ENCODE data around the gene SHOC2.

Gene SHOC2

DNA sequence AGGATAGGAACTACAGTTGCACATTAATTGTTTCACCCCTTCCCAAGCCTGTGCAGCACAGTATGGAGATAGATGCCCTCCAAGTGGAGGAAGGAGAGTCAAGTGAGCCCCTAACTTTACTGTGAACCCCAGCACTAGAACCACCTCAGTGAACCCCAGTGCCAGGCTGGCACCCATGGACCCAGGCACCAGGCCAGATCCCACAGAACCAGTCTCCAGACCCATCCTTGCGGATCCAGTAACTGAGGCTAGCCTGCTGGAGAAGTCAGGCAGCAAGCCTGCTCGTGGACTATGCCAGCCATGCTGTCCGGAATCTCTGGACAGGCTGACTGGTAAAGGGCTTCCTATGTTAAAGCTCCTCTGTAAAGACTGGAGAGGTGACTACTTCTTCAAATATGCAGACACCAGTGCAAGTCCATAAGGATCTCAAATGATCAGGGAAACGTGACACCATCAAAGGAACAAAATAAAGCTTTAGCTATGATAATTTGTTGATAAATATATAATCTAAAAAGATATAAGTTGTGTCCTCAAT is 27.7 kb downstream of the SHOC2 start:
- DNase-seq = no peak

DNA sequence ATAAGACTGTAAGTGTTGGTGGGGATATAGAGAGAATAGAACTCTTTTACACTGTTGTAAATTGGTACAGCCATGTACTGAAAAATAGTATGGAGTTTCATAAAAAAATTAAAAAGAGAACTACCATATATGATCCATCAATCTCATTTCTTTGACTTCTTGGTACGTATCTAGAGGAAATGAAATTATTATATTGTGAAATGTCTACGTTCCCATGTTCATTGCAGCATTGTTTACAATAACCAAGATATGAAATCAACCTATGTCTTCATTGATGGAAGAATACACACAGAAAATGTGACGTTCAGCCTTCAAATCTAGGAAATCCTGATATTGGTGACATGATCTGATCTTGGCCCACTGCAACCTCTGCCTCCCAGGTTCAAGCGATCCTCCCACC is 32.0 kb downstream of the SHOC2 start:
- no peak for DNase-seq

DNA sequence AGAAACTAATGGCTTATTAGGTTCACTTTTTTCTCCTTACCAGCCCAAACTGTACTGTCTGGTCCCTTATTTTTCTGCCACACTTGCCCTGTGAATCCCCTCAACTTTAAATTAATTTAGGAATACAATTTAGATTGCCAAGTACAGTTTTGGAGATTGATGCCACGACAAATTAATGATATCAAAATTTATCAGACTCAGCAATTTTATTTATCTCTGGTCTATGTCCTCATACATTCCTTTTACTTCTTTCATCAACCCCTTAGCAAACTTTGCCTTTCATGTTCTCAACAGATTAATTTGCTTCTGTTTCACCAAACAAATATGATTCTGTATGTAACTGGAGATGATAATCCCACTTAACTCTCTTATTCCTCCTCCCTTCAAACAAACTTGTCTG is 38.2 kb downstream of the SHOC2 start:
- DNase-seq = no peak

DNA sequence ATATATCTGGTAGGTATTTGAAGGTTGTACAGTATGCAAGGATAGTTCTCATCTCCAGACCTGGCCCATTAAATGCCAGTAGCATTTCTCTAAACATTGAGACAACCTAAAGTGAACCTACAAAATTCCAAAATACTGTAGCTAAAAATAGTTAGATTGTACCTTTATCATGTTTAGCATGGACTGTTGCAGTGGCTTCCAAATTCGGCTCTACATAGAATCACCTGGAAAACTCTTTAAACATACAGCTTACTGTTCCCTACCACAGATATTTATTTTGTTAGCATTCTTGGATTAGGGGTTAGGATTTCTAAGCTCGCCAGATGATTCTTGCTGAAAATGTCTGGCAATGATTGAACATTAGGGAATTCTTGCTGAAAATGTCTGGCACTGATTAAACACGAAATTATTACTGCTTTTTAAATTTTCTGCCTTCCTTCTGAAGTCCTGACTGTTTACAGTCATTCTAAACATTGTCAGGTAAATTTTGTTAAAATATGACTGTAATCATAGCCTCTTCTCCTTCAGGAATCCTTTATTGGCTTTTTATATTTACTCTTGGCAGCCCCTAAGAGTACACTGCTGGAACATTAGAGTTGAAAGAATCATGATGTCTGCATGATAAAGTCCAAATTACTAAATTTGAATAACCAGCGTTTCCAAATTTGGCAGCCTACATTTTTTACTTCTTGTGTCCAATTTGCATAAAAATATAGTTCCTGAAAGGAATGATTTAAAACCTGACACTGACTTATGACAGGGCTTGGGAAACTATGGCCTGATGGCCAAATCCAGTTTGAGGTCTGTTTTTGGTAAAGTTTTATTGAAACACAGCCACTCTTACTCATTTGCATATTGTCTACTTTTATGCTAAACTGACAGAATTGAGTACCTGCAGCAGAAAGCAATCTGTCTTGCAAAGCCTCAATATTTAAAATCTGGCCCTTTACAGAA is 40.3 kb downstream of the SHOC2 start:
- DNase-seq = no peak

DNA sequence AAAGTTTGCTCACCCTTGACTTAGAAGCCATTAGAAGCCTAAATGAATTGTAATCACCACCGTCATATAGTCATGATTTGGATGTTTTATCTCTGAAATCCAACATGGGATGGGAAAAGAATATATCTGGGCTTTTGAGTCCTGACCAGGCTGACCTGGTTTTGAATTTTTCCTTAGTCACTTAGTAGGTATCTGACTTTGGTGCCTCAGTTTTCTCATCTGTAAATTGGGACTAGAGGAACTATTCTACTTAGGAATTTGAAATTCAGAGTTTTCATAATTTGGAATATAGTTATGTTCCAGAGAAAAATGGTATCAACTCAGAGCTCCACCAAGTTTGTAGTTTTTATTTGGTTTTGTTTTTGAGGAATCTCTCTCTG is 40.9 kb downstream of the SHOC2 start:
- no peak for DNase-seq

DNA sequence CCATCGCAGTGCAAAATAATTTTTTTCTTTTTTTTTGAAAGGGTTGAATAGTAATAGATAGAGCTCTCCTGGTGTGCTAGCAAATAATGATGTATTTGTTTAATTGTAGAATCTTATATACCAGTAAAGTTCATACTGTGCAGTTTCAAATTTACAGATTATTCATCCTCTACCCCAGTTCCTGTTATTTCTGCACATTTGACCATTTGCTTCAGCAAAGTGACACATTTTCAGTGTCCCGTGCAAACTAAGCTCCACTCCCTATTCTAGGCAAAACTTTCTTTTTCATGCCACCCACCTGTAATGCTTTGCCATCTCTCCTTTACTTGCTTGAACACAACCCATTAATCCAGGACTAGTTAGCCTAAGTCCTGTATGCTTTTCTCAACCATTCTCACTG is 43.0 kb downstream of the SHOC2 start:
- no peak for DNase-seq

DNA sequence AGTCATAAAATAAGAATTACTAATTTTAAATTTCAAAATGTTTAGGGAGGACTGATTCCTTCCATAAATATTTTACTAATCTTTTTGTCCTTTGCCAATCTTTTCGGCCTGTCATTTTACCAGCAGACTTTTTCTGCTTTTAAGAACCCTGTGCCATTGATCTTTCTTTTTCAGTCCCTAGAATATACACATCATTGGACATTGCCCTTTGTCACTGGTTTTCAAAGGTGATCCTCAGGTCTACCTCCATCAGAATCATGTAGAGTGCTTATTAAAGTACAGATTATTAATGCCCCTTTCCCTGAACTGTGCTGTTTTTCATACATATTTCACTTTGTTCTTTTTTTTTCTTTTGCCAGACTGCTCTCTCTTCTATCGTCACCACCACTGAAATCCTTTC is 43.8 kb downstream of the SHOC2 start:
- DNase-seq = no peak

DNA sequence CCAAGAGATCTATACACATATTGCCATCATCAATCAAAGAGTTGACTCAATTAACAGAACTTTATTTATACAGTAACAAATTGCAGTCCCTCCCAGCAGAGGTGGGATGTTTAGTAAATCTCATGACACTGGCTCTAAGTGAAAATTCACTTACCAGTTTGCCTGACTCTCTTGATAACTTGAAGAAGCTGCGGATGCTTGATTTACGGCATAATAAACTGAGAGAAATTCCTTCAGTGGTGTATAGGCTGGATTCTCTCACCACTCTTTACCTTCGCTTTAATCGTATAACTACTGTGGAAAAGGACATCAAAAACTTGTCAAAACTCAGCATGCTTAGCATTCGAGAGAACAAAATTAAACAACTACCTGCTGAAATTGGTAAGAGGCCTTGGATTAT is 45.3 kb downstream of the SHOC2 start:
- no peak for DNase-seq

DNA sequence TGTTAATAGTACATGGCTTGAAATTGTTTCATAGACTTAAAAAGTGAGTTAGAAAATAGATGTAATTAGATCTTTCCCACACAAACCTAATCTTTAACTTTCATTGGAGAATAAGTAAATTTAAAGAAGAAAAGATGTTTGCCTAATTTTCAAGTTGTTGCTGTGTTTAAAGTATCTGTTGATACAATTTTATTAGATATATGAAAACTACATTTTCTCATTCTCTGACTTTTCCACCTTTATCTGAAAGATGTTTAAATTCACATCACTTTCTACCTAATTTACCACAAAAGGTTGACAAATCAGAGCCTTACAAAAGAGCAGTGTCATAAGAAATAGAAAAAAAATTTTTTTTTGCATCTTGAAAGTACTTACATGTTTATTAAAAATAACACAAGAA is 45.8 kb downstream of the SHOC2 start:
- DNase-seq = no peak

DNA sequence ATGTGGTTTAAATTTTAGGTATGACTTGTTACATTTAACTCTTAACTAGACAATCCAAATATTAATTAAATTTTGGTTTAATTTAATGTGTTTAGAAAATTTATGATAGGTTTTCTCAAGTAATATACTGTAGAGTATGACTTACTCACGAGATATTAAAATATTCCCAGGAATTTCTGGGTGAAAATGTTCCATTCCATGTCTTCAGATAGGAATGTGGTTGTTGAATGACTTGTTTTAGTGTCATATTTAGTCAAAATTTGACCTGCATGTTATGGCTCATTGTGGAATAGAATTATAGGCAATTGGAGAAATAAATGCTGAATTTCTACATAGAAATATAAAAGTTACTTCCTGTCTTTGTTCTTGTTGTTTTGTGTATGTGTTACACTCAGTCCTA is 46.7 kb downstream of the SHOC2 start:
- DNase-seq = no peak

DNA sequence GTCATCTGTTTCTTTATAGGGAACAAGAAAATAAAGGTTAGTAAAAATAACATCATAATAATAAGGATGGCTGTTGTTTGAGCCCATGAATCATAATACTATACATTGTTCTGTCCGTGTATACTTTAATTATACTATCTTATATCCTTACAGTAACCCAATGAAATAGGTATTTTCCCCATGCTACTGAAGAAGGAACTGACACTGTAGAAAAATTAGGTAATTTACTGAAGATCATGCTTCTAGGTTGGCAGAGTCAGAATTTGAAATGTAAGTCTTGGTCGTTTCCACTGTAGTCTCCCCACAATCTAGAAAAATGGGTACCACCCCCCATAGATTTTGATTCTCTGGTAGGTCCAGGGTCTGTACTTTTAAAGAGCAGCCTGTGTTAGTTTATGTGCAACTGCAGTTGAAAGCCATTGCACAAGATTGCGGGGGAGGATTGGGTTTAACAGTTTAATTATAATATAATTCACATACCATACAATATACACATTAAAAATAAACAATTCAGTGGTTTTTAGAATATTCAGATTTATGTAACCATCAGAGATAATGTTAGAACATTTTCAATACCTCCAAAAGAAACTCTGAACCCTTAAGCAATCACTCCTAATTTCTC is 47.7 kb downstream of the SHOC2 start:
- no peak for DNase-seq

DNA sequence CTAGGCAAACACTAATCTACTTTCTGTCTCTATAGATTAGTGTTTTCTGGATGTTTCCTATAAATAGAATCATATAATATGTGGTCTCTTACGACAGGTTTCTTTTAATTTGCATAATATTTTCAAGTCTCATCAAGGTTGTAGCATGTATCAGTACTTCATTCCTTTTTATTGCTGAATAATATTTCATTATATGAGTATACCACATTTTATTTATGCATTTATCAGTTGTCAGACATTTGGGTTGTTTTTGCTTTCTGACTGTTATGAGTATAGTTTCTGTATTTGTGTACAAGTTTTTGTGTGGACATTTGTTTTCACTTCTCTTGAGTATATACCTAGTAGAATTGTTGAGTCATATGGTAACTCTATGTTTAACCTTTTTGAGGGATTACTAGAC is 48.2 kb downstream of the SHOC2 start:
- DNase-seq = no peak

DNA sequence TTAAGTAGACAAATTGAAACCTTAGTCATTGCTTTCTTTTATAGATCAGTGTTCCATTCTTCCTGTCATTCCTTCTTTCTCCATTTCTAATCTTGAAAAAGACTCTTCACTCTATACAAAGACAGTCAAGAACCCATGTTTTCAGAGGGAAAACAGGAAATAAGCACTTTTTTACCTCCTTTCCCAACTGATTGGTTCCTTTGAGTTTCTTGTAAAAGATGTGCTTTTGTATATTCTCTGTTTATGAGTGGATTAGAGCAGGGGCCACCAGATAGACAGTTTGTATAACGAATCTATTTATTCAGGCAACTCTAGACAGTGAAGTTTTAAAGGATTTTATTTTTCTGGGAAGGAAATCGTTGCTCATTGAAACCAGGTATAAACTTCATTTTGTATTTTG is 49.8 kb downstream of the SHOC2 start:
- DNase-seq = no peak

DNA sequence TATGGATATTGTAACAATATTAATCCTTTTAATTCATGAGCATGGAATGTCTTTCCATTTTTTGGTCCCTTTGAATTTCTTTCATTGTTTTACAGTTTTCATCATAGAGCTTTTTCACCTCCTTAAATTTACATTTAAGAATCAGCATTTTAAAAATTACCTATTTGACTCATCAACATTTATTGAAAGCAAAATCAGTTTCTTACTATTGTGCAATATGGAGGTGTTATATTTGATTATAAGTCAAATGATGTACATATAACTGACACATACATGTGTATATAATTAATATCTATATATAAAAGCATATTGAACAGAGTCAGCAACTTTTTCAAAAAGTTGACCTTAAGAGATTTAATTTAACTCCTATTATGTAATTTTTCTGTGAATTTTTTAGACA is 52.2 kb downstream of the SHOC2 start:
- DNase-seq = no peak

DNA sequence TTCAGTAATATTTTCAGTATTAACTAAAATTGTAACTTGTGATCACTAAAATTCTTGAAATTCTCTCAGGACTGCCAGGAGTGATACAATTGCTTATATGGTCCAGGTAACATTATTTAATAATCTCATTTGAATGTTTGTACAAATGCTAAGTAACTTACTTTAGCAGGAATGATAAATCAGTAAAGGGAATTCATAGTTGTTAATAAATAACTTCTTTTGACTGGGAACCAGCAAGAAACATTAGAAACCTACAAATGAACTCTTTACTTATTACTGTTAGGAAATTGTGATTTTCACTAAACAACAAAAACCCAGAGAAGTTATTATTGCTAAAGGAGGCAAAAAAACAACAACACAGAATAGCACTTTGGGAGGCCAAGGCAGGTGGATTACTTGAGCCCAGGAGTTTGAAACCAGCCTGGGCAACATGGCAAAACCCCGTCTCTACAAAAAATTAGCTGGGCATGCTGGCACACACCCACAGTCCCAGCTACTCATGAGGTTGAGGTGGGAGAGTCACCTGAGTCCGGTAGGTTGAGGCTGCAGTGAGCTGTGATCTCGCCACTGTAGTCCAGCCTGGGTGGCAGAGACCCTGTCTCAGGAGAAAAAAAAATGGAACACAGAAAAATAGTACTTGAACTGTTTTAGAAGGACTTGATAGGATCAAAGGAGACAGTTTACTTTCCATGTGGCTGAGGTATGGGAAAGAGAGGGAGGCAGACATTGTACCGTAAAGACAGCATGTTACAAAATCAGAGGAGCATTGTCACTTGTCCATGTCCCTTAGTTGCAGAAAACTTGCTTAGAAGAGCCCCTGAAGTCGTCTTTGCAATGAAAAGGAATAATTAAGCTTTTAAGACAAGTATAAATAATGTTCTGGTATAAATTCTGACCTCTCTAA is 53.1 kb downstream of the SHOC2 start:
- no peak for DNase-seq

DNA sequence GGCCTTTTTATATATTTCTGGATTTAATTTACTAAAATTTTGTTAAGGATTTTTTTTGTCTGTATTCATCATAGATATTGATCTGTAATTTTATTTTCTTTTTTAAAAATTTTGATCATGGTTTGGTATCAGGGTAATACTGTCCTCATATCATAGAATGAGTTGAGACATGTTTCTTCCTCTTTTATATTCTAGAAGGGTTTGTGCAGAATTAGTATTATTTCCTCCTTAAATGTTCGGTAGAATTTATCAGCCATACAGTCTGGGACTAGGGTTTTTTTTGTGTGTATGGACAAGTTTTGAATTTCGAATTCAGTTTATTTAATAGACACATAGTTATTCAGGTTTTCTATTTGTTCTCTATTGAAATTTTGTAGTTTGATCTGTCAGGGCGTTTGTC is 54.0 kb downstream of the SHOC2 start:
- DNase-seq = no peak

DNA sequence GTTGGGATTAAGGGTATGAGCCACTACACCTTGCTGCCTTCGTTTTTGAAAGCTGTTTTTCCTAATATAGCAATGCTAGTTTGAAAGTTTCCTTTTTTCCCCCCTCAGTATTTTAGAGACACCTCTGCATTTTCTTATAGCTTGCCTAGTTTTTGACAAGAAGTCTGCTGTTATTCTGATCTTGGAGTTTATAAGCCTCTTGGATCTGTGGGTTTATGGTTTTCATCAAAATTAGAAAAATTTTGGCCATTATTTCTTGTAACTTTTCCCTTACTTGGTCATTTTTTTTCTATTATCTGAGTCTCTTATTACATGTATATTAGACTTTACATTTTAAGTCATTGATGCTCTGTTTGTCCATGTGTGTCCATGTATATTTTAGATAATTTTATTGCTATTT is 57.2 kb downstream of the SHOC2 start:
- no peak for DNase-seq

DNA sequence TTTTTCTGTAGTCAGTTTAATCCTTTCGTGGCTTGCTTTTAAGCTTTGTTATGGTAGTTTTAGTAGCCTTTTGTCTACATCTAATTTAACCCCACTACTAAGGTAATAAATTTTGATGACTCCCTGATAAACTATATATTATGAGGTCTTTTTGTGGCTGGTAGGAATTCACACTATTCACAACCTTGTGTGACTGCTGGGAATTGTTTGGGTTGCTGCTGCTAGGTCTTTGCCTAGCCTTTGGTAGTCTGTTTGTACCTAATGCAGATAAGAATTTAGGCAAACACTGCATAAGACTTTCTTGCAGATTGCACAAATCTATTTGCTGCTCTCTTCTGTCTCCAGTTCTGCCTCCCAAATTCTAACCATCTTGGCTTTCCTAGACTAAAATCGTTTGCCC is 58.3 kb downstream of the SHOC2 start:
- DNase-seq = no peak

DNA sequence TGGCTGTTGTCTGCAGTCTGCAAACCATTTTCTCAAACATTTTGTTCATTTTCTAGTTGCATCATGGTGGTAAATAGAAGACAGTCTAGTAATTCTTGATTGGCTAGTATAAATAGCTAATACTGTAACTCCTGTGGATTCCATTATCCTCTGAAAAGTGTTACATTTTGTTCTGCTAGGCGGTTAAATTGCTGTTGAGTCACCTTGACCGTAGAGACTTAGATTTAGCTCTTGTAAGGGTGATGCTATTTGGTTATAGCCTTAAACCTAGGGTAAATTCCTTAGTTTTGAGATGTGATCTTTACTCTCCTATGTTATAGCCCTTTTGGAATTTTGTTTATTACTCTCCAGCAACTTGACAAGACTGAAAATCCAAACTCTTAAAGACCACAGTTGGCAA is 58.8 kb downstream of the SHOC2 start:
- no peak for DNase-seq

DNA sequence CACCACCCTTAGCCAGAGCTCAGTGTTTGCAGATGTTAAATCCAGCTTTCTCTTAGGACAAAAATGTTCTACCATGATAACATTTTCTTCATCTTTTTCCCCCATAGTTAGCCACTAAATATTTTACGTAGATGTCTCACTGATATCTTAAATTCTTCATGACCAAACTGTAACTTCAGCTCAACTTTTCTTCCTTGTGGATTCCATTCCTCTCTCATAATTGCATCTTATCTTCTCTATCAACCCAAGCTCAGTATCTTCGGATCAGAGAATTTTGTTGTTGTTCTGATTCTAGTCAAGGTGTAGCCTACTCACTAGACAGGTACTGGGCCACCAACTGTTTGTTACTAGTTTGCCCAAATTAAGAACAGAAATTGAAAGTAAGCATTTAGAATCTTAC is 60.2 kb downstream of the SHOC2 start:
- DNase-seq = no peak

DNA sequence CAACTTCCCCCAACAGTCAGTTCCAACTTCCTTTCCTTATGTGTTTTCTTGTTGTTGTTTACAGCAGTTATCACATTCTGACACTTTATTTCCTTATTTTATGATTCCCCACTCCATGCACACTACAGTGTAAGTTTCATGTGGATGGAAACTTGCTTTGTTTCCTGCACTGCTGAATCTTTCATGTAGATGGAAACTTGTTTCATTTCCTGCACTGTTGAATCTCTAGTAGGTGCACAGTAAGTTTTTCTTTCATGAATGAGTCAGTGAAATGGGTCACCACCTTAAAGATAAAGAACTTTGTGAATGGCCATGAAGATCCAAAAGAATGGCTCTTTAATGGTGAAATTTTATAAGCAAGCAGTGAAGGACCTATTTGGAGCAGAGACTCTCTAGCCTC is 61.4 kb downstream of the SHOC2 start:
- DNase-seq = no peak

DNA sequence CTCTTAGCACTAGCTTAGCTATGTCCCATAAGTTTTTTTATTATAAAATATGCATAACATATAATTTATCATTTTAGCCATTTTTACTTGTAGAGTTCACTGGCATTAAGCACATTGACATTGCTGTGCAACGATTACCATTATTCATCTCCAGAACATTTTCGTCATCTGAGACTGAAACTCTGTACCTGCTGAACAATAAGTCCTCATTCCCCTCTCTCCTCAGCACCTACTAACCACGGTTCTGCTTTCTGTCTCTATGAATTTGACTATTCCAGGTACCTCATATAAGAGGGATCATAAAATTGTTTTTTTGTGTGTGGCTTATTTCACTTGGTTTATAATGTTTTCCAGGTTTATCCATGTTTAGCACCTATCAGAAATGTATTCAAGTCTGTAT is 64.1 kb downstream of the SHOC2 start:
- no peak for DNase-seq

DNA sequence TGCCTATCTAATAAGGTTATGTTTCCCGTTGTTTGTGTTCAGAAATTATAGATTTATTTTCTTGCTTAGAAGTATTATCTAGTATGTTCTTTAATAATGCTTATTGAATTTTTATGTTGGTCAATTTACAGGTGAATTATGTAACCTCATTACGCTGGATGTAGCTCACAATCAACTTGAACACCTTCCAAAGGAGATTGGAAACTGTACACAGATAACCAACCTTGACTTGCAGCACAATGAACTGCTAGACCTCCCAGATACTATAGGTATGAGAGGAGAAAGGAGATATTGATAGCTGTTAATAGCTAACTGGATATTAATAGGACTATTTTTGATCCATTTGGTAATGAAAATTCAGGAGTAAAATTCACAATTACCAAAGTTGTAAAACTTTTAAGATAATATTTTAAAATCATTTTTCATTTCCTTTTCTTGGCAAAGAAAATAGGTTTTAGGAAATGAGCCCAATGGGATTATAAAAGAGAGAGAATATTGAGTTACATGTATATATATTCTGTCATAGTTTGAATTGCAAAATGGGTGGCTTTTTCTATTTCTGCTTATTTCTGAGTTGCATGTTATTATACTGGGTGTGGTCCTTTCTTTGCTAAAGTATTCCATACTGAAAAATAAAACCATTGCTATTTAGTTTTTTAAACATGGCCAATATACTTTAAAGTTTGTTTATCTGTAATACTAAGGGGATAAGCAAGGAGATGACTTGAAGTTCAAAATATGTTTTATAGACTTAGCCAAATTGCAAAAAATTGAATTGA is 66.3 kb downstream of the SHOC2 start:
- DNase-seq = no peak

Measured in 8988T (cell line).